ENCODE results near the gene NXPH4. TPM values are rescaled to one million over a fixed set of nuclear protein-coding genes. Genes with fewer than 3 reads are reported as not detected.

The NXPH4 gene
- total RNA-seq, 6 experiments from 2014 or later, result 0.87 to 1.5 (median 1.2) TPM; not detected in 3

DNA sequence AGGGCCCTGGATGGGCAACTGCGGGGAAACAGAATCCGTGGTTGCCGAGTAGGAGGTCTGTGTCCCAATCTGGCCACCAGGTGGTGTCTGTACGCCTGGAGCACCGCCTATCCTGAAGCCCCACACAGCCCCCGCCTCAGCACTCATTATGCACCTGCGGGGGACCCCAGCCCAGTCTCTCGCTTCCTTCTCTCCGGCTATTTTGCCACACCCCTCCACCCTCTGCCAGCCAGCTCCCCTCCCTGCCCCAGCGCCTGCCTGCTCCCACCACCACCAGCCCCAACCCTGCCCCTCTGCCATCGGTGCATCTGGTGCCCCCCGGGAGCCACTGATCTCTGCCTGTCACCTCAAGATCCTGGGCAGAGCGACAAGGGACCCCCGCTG lies 2.2 kb upstream of the NXPH4 start:
- 6% methylated on average over 13 of the region's 14 CpGs for WGBS (ENCODE audit: insufficient coverage, low coverage, low lambda C conversion rate, missing lambda C conversion rate)
- ATAC-seq, result peak; percentile 51 to 61 (median 53)
- intact Hi-C loops (cut with DNase I), result no loop called here
- Histone ChIP-seq H3K27ac (no peak overlapping the region), H3K4me1 (peaks cover 0 to 14% (median 0%) of the 10 kb centered on the region in 4 donors), H3K4me3 (no peak overlapping the region), H3K27me3 (peaks cover 0 to 7% of the 10 kb centered on the region in 2 donors), H3K9me3 (no peaks in the 10 kb centered on the region), H3K36me3 (peaks cover 0 to 36% (median 15%) of the 10 kb centered on the region in 4 donors)
- peak in 1 of 3 donors; percentile 59 for DNase-seq
- TF ChIP-seq CTCF (IDR thresholded peaks at IDR 0.05) (peak; percentile 47 to 64 (median 58)), POLR2A (IDR thresholded peaks at IDR 0.05) (no peak)

DNA sequence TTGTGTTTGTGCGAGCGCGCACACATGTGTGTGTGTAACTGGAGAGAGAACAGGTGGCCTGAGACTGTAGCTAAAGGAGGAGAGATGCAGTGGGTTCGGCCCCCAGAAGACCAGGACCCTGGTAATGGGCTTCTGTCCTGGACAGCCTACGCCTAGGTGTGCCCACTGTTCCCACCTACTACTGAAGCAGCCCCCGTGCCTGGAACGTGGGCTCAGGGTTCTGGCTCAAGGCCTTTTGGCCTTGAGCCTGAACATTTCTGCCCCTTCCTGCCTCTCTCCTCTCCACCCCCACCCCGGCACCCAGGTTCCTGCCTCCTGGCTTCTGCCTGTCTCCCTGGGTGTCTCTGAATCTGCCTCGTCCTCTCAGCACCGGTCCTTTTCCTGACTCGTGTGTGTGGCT lies 1.5 kb upstream of the NXPH4 start:
- Histone ChIP-seq H3K9me3 (no peaks in the 10 kb centered on the region), H3K36me3 (peaks cover 0 to 29% (median 10%) of the 10 kb centered on the region in 4 donors), H3K4me1 (peaks cover 0 to 14% (median 0%) of the 10 kb centered on the region in 4 donors), H3K4me3 (no peak overlapping the region), H3K27me3 (peaks cover 0 to 7% of the 10 kb centered on the region in 2 donors), H3K27ac (no peak overlapping the region)
- intact Hi-C loops (cut with DNase I), result no loop called here
- no peak for TF ChIP-seq CTCF (IDR thresholded peaks at IDR 0.05)
- no peak for TF ChIP-seq POLR2A (IDR thresholded peaks at IDR 0.05)
- ATAC-seq (peak in 1 of 4 donors; percentile 1), DNase-seq (no peak)
- WGBS (ENCODE audit: insufficient coverage, low coverage, low lambda C conversion rate, missing lambda C conversion rate), result 20% methylated on average over 7 of the region's 11 CpGs

DNA sequence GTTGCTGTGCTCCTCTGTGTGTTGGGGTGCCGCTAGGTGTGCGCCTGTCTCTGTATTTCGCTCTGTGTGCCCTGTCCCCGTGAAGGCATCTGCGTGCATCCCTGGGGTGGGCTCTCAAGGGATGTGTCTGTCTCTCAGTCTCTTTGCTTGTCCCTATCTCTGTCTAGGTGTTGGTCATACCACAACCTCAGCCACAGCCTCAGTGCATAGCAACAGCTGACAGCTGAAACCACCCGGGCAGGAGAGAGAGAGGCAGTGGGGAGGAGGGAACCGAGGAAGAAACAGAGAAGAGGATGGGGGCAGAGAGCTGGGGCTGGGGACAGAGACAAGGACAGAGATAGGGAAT lies 953 bp upstream of the NXPH4 start:
- Histone ChIP-seq H3K27me3 (peaks cover 0 to 7% of the 10 kb centered on the region in 2 donors), H3K9me3 (no peaks in the 10 kb centered on the region), H3K4me3 (no peak overlapping the region), H3K4me1 (peaks cover 0 to 14% (median 0%) of the 10 kb centered on the region in 4 donors), H3K27ac (no peak overlapping the region), H3K36me3 (peaks cover 0 to 23% (median 8%) of the 10 kb centered on the region in 4 donors)
- ATAC-seq (peak in 2 of 4 donors; percentile 4 to 9), DNase-seq (no peak)
- TF ChIP-seq CTCF (IDR thresholded peaks at IDR 0.05), result no peak
- no peak for TF ChIP-seq POLR2A (IDR thresholded peaks at IDR 0.05)
- 25% methylated on average over 5 of the region's 7 CpGs for WGBS (ENCODE audit: insufficient coverage, low coverage, low lambda C conversion rate, missing lambda C conversion rate)
- intact Hi-C loops (cut with DNase I), result no loop called here

DNA sequence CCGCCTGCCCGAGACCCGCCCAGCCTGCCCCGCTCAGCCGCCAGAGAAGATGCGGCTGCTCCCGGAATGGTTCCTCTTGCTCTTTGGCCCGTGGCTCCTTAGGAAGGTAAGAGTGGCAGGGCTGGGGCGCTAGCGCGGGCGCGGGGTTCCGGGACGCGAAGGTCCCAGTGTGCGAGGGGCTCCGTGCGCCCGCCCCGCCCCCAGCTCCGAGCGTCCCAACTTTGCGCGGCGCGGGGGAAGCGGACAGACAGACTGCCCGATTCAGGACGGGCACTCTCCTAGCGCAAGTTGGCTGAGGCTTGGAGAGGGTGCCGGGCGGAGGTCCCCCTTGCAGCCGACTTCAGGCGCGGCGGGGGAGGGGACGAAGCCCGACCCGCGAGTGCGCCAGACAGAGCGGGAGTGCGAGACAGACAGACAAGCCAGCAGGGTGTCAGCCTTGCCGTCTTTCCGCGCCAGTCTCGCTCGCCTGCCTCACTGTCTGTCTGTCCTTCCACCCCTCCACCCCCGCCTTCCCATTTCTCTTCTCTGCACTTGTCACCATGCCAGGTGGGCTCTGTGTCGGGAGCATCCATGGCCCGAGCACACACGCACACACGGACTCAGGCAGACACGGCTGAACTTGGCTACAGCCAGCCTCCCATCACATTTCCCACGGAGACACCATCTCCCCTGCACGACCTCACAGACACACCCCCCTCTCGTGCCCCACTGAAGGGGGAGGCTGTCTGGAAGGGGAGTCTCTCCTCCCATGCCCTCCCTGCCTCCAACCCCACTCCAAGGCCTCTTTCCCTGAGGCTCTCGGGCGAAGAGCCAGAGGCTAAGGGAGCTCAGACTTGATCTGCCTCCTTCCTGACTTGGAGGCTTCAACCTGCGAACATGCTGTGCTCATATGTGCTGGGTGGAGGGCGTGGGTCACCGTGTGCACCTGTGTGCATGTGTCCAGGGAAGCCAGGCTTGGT lies 606 bp downstream of the NXPH4 start:
- no peak overlapping the region for H3K27ac ChIP-seq
- no peak for ATAC-seq
- intact Hi-C loops (cut with DNase I), result no loop called here
- no peaks in the 10 kb centered on the region for H3K9me3 ChIP-seq
- 2% methylated on average over 9 of the region's 63 CpGs for WGBS (ENCODE audit: insufficient coverage, low coverage, low lambda C conversion rate, missing lambda C conversion rate)
- peaks cover 0 to 8% (median 0%) of the 10 kb centered on the region in 4 donors for H3K36me3 ChIP-seq
- DNase-seq, result no peak
- no peak for TF ChIP-seq POLR2A (IDR thresholded peaks at IDR 0.05)
- no peak for TF ChIP-seq CTCF (IDR thresholded peaks at IDR 0.05)
- peaks cover 0 to 7% of the 10 kb centered on the region in 2 donors for H3K27me3 ChIP-seq
- H3K4me3 ChIP-seq, result peak overlapping the region in 2 of 3 donors; percentile 20 to 31
- H3K4me1 ChIP-seq, result peaks cover 0 to 14% (median 0%) of the 10 kb centered on the region in 4 donors

All from right lobe of liver (tissue), 6 donors.